MV-4-11 (cell line): ENCODE measurements around the gene GPR18.

Source experiments
- DNase-seq: peaks from one replicate; lab custom pipeline; 2025; lab: John Stamatoyannopoulos, UW

Gene GPR18, protein sequence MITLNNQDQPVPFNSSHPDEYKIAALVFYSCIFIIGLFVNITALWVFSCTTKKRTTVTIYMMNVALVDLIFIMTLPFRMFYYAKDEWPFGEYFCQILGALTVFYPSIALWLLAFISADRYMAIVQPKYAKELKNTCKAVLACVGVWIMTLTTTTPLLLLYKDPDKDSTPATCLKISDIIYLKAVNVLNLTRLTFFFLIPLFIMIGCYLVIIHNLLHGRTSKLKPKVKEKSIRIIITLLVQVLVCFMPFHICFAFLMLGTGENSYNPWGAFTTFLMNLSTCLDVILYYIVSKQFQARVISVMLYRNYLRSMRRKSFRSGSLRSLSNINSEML

DNA sequence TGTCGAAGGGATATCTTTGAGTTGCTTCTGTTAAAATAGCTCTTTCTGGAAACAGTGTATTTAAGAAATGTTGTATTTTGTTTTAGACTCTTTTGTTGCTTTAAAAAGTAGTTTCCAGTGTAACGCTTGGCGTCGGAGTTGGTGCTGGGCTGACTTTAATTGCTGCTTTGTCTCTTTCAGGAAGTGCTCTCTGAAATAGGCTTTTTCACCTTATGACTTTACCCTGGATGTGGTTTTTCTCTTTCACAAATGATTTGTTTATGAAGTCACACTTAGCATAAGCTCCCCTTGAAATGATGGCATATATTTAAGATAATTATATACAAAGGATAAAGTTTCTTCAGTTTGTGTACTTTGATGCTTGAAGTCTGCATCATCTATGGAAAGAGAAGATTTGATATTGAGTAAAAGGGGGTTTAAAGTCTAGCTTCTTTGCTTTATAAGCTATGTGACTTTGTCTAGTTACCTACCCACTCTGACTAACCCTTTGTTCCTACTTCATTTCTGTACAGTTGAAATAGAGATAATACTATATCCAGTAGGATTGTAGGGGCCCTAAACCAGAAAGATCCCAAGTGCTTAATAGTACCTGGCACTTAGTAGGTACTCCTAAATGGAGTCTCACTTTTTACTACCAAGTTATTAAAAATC, at the start of gene GPR18:
Gene GPR18, minus strand, starts transcription at position 170 of the 651 bp plus-strand sequence. CDS start 2,507 bp downstream, outside the sequence.
- DNase-seq, result peak; percentile 50

DNA sequence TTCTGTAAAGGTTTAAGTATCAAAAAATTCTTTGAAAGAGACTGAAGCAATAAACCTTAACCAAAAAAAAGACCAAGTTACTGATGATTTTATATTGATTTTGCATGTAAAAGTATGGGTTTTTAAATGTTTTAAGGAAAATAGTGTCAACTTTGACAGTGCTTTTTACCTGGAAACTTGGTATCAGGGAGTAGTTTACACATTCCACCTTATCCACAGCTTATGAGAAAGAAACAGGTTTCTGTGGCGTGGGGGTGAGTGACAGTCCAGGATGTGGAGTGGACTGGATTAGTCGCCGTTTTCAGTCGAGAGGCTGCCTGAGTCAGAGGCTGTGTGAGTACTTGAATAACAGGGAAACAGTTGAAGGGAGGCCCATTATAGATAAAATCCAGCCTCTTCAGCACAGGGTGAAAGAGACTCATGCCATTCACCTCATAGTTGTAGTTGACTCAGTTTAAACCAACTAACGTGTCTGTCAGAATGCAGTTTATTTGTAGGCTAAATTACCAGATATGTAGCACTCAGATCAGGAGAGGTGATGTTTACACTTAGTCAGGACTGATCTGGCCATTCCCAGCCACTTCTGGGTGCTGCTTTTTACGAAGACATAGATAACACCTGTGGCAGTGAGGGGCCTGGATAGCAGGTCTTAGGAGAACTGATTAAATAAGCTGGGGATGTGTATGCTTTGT, 49.6 kb upstream of the GPR18 start:
- peak; percentile 69 for DNase-seq

DNA sequence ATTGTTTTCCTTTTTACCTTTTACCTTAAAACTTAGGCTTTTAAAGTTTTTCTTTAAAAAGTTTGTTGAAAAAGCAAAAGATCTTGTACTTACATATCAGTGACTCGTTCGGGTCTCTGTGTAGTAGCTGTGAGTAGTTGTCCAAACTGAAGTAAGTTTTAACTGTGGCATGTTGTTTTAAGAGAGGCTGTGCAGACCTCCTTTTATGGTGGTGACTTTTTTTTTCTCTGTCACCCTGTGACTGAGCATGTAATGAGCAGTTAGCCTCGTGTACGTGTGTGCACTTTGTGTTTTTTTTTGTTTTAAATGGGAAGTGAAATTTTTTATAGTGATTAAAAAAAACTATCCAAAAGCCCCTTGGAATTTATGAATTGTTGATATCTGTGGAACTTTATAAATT, 49.1 kb upstream of the GPR18 start, which contains the start of gene GPR183:
Gene GPR183, minus strand, starts transcription at position 153 of the 400 bp plus-strand sequence. CDS start 11,254 bp downstream, outside the sequence.
- DNase-seq, result peak; percentile 83

DNA sequence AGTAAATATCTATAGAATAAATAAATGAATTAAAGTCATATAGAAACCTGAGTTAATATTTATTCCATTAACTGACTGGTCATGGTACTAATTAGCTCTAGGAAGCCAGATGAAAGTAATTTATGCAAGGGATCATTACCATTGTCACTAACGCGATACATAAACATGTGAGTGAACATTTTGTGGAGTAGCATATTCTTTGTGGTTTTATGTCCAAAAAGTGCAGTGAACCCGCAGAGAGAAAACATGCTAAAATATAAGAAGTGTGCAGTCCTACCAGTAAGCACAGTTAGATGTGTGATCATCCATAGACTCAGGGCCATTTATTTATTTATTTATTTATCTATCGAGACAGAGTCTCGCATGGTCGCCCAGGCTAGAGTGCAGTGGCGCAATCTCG, 47.4 kb upstream of the GPR18 start:
- no peak for DNase-seq

DNA sequence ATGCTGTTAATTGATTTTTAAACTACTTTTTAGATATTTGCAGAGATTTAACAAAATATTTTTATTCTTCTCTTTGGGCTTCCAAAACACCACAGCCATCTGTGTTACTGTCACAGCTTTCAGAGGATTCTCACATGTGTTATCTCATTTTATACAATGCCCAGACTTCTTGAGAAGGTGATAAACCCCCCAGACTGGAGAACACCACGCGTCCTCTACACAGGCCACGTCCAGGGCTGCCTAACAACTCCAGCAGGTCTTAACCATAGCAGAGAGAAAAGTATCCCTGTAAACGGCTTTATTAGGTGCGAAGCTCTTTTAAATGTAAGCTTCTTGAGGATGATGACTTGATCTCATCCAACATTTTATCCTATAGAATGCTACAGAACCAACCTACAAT, 47.0 kb upstream of the GPR18 start:
- DNase-seq, result no peak

DNA sequence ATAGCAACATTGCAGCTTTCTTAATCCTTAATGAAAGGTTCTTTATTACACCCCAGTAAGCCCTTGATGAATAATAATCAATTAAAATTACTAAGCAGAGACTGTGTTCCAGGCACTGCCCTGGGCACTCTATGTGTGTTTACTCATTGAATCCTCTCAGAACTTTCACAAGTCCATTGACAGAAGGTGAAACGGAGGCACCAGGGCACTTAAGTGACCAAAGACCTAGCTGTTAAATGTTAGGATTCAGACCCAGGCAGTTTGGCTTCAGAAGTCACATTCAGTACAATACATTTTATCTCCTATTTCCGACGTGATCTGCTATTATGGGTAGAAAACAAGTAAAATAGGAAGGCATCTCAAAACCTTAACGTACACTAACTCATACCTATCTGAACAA, 46.4 kb upstream of the GPR18 start:
- DNase-seq, result no peak

DNA sequence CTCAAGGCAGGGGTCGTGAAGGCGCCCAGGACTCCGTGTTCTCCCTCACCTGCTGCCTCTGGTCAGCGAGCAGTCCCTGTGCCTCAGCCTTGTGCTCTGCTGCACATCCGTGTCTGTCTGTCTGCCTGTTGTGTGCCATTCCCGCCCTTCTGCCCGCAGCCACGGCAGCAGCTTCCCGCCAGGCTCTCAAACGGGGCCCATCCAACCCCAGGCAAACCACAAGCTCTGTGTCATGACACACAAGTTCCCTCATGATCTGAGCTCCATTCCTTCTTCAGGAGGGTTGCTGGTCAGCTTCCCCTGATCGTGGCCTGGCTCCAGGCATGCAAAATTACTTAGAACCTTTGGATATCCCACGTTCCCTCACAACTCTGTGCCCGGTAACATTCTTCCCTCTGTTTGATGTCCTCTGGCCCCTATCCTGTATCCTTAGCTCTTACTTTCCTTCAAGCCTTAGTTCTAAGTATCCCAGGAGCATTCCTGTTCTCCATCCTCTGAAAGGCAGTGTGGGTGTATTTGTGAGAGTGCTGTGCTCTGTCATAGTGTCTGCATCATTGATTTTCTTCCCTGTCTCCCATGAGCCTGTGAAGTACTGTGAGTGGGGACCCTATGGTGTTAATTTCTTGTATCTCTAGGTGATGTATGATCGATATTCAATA, 45.8 kb upstream of the GPR18 start:
- DNase-seq, result peak; percentile 84

DNA sequence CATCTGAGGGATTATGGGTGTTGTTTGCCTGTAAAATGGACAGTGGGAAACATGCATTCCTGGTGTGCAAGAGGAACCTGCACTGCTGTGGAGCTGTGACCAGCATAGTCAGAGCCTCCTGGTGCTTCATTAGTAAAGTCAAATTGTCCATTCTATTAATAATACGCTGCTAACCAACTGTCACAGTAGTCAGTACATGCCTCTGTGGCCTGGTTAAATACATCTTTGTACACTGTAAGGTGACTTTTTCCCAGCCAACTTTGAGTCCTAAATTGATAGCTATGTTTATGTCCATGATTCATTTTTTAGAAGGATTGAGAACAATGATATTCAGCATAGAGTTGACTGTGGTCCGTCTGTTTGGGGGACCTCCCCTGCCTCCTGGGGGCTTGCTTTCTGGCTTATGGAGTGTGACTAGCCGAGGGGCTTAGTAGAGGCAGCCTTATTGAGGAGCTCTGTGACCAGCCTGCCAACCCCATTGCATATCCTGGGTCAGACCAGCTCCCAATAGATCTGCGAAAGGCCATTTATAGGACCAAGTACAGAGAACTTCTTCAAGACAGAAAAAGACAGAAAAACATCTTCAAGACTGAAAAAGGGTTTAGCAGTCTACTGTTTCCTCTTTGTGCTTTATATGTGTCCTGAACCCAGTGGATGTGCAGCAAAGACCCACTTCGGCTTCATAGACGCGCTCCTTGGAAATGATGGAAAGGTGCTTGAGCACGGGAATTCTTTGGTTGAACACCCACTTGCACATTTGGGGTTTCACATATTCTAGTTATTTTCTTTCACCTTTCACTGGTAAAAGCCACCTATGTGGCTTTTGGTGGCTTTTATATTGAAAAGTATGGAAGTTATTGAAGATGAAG, 44.7 kb upstream of the GPR18 start:
- no peak for DNase-seq

DNA sequence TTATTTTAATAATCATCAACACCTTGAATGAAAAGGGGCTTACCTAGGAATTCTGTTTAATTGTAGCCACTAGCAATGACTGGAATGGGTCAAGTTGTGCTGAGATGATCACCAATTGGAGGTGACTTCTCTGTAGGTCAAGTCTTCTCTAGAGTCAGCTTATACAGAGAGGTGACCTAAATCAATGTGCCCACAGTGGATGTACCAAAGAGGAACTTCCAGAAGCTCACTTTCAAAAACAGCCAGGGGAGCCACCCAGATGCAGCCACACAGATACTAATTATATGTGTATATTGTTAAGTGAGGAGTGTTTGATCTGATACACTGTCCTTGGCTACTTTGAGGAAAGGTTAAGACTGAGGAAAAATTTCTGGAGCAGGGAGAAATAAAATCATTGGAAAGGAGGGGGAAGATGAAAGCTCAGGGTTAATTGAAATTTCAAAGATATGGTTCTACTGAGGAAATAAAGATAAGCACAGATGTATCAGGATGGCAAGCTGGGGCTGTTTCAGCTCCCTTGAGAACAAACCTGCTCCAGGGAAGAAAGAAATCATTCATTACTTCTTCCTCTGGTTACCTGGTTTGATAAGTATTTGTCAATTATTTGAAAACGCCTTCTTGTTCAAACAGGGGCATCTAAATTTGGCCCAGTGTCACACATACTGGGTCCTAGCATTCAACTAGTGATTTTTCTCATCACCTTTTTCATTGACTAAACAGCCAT, 43.9 kb upstream of the GPR18 start:
- peak; percentile 13 for DNase-seq

DNA sequence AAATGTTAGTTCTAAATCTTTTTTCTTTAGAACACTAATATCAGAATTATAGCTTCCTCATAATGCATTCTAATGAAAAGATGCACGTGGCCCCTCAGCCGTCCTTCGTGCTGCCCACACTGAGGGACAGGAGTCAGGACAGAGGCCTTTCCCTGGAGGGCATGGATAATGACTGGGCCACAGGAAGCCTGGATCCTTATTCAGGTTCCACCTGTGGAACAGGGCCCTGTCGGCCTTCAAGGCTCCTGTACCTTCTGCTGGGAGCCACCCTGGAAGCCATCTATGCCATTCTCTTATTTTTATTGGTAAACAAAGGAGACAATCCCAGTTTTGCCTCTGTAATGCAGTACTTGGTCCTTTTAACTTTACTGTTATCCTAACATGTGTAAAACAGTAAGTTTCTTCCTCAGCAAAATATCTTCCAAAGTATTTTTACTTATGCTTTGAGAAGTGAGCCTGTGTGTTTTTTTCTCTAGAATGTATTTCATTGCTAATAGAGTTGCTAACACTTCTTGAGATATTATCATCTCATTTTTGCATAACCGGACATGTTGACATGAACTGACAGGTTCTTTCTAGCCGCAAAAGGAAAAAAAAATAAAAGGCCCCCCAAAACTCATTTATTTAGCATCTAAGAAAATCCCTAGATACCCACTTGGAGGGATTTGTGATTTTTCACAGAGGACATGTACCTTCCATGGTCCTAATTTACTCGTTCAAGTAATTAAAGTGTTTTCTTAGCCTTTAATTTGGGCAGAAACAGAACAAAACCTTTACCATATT, 43.1 kb upstream of the GPR18 start:
- DNase-seq, result no peak

DNA sequence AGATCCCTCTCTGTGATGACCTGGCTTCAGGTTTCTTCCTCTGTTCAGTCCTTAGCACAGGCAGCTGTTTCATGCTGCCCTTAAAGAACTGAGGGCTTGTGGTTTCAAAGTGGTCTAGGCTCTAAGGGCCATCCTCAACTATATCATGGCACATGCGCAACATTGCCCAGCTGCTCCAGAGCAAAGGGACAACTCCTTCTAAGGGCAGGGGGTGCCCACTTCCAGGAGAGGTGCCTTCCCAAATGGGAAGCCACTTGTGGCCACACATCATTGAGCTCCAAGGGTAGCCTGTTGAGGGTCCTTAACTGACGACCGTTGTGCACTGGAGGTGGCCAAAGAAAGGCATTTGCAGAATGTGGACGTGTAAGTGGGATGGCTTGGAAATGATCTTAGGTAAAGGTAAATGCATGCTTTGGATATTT, 41.8 kb upstream of the GPR18 start:
- DNase-seq, result no peak

DNA sequence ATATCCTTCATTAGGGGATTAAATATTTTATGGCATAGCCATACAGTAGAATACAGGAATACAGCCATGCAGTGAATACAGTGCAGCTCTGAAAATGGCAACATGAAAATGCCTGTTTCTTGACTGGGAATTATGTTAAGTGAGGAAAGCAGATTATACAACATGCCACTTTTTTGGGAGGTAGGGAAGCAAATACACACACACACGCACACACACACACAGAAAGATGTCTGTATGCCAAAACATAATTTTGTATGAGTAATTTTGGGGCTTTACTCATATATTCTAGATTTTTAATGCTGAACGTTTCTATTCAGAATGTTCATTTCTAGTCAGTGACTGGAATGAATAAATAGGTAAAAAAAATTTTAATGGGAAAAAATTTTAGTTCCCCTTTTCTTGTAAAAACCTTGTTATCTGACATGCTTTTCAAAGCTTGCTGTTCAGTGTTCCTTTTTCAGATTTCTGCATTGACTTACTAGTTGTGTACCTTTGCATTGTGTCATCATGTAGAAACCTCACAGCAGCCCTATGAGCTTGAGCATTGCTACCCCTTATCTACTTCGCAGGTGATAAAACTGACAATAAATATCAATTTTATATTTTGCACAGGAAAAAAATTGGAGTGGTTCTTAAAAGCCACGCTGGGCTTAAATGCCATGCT, 41.2 kb upstream of the GPR18 start:
- no peak for DNase-seq

DNA sequence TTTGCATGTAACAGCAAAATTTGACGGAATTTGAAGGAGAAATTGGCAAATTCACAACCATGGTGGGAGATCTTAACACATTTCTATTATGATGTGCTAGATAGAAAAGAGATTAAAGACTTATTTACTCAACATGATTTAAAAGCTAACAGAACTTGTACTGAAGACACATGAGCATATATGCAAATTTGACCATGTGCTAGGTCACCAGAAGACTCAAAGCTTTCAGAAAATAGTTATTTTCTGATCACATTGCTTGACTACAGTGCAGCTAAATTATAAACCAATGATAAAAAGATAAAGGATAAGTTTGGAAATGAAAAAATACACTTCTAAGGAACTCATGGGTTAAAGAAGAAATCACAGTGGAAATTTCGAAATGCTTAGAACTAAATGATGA, 39.9 kb upstream of the GPR18 start:
- no peak for DNase-seq

DNA sequence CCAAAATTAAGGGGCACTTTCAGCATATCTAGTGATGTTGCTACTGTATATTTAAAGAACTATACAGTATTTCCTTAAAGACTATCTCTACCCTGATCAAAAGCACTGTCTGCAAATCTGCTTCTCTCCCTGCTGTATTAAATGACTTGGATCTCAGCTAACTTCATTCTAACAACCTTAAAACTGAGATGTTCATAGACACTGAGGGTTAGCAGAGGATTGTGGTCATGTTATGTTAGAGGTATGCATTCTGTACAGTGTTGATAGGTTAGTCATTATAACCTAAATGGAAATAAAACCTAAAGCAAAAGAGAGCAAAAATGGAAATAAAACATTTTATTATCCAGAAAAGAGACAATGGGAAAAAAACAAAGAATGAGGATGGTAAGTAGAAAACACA, 39.2 kb upstream of the GPR18 start:
- no peak for DNase-seq

DNA sequence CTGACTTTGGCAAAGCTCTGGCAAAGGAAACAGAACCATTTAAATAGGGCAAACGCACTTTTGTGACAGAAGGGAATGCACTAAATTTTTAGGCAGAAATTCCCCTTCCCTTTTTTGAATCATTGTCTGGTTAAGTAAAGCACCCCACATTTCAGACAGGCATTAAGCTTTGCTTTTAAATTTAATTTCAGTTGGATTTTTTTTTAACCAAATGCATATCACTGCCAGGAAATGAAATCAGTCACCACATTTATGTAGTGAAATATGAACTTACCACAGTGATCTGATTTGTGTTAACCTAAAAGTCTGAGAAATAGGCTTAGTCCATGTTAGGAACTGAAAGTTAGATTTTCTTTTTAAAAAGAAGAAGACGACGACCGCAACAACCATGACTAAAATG, 38.2 kb upstream of the GPR18 start:
- DNase-seq, result peak; percentile 91

DNA sequence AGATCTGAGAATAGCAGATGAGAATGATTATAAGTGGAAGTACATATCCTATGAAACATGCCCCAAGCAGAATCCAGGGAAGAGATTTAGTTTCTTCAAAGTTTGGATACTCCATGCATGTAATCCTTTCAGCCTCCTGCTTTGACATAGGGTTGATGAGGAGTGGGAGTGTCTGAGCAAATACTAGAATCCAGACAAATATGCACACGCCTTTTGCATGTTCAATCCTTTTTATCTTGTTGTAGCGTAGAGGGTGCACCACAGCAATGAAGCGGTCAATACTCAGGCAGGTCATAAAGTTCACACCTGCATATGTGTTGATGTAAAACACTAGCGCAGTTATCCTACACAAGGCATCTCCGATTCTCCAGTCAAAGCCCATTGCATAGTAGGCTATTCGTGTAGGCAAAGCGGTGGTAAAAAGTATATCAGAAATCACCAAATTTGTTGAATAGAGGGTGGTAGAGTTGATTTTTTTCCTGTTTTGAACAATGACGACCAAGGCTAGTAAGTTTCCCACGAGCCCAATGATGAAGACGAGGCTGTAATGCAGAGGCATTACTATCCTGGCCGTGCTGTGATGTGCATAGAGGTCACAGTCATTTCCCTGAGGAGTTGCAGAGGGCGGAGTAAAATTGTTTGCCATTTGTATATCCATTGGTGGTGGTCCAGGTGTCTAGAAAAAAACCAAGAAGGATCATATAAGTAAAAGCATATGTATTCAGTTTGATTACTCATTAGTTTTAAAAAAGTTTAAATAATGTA, 37.5 kb upstream of the GPR18 start:
- no peak for DNase-seq

DNA sequence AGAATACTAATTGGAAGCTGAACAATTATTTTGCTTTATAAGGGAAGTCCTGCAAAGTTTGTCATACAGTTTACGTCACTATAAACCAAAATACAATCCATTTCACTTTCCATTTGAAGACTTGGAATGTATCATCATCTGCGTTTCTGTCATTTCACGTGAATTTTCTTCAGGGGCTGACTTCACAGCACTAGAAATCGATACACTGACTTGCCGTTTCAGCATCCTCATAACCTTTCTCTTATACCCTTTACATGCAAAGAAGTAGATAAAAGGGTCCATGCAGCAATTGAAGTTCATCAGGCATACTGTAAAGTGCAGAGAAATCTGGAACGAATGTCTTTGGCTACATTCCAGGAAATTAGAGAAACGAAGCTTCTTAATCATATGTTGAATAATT, 36.8 kb upstream of the GPR18 start:
- DNase-seq, result no peak

DNA sequence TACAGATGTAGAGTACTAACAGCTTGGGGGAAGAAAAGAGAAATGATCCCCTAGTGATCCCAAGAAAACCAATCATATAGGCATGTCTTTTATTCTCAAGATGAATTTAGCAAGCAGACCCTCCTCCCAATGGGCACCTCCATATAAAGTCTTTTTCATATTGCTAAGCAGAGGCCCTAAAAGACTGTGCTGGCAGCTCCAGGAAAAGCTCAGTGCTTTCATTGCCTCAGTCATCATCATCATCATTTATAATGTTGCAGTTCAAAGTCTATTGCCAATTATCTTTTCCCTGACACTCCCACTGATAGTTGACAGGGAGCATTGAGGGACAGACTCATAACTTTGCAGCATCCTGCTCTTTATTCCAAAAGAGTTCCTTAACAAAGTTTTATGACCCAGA, 36.0 kb upstream of the GPR18 start:
- no peak for DNase-seq

DNA sequence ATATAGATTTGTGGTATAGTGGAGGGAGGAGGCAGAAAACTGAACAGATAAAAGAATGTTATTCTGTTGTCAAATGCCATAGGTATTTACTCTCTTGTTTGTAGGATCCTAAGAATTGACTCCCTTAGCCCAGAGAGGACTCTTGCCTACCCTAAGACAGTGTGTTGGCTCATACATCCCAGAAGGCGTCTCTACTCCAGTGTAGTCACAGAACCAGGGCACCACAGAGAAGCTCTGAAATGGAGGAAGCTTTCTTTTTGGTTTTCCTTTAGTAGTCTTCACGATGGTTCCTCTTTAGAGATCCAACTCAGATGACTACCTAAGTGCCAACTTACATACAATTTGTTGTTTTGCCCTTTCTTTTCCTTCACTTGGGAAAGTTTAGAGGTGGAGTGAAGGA, 35.0 kb upstream of the GPR18 start:
- DNase-seq, result peak; percentile 60
